IMR-90 (cell line): ENCODE results near the gene TPGS2.
A peak's percentile ranks its signal among the peaks of the same experiment; 100 is the strongest.

Experiments used
- BHLHE40 ChIP-seq: fragments of 150-350 bp; IDR thresholded peaks from 2 replicates; pipeline ENCODE4 v1.6.1; 2016; ENCODE audit warnings: mild to moderate bottlenecking, low read depth, low read length
- CHD1 ChIP-seq: IDR thresholded peaks from 2 replicates; pipeline ENCODE4 v1.6.1; 2012; ENCODE audit warnings: low read depth, low read length, improper control_type of control experiment
- FOS ChIP-seq: fragments of 150-350 bp; IDR thresholded peaks from 2 replicates; pipeline ENCODE4 v1.6.1; 2016; ENCODE audit warnings: low read depth, low read length
- POLR2A ChIP-seq: IDR thresholded peaks from 2 replicates; pipeline ENCODE4 v1.6.1; 2012; ENCODE audit warnings: mild to moderate bottlenecking, low read depth, low read length
- RAD21 ChIP-seq: IDR thresholded peaks from 2 replicates; pipeline ENCODE4 v1.6.1; 2012; ENCODE audit warnings: low read length, improper control_type of control experiment
- RCOR1 ChIP-seq: IDR thresholded peaks from 2 replicates; pipeline ENCODE4 v1.6.1; 2012; ENCODE audit warnings: mild to moderate bottlenecking, low read length, improper control_type of control experiment; ENCODE audit not compliant: insufficient replicate concordance
- RFX5 ChIP-seq: IDR thresholded peaks from 2 replicates; pipeline ENCODE4 v1.8.0; 2012; ENCODE audit warnings: low read depth, mild to moderate bottlenecking, low read length, moderate library complexity
- SMC3 ChIP-seq: fragments of 150-350 bp; IDR thresholded peaks from 2 replicates; pipeline ENCODE4 v1.6.1; 2016; ENCODE audit warnings: low read depth, mild to moderate bottlenecking, antibody characterized with exemption, low read length, moderate library complexity
- TF ChIP-seq, protein P1 (sequence below): conservative IDR thresholded peaks from 2 replicates; pipeline ENCODE4 v1.5.1; 2012; ENCODE audit warnings: mild to moderate bottlenecking, low read depth, low read length, improper control_type of control experiment
- TF ChIP-seq, protein P2 (sequence below): fragments of 150-350 bp; IDR thresholded peaks from 2 replicates; pipeline ENCODE4 v1.6.1; 2016; ENCODE audit warnings: low read depth, mild to moderate bottlenecking, low read length, moderate library complexity, borderline replicate concordance

DNA sequence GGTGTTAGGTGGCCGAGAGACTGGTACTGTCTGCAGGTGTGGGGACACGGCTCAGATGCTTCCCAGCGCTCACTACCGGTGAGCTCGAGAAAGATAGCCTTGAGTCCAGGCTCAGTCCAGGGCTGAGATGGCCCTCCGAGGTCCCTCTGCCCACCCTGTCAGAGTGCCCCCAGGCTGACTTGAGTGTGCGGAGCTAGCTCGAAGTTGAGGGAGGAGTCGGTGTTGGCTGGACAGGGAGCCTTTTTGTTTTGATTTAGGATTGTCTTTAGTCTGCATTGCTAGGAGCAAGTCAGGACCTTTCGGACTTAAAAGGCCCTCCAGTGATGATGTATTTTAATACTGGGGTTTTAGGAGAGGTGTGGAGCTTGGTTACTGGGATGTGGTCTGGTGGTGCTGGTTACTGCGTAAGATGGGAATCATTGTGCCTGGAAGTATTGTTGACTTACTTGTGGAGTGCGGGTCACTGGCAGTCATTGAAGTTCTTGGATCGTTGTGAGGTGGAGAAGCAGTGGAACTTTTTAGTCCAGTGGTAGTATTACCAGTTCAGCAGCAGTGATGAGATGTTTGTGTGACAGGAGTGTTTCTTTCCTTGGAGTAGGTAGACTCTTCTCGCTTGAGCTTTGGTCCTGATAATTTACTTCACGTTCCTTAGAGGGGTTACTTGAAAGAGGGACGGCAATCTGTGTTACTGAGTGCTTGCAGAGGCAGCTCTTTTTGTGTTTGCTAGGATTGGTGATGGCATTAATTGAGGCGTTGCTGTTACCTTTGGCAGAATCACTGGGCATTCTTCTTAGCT is 758 bp upstream of the TPGS2 start:
- TF ChIP-seq, protein P1, sequence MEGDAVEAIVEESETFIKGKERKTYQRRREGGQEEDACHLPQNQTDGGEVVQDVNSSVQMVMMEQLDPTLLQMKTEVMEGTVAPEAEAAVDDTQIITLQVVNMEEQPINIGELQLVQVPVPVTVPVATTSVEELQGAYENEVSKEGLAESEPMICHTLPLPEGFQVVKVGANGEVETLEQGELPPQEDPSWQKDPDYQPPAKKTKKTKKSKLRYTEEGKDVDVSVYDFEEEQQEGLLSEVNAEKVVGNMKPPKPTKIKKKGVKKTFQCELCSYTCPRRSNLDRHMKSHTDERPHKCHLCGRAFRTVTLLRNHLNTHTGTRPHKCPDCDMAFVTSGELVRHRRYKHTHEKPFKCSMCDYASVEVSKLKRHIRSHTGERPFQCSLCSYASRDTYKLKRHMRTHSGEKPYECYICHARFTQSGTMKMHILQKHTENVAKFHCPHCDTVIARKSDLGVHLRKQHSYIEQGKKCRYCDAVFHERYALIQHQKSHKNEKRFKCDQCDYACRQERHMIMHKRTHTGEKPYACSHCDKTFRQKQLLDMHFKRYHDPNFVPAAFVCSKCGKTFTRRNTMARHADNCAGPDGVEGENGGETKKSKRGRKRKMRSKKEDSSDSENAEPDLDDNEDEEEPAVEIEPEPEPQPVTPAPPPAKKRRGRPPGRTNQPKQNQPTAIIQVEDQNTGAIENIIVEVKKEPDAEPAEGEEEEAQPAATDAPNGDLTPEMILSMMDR = no peak
- TF ChIP-seq RAD21 = no peak
- no peak for TF ChIP-seq BHLHE40
- TF ChIP-seq, protein P2, sequence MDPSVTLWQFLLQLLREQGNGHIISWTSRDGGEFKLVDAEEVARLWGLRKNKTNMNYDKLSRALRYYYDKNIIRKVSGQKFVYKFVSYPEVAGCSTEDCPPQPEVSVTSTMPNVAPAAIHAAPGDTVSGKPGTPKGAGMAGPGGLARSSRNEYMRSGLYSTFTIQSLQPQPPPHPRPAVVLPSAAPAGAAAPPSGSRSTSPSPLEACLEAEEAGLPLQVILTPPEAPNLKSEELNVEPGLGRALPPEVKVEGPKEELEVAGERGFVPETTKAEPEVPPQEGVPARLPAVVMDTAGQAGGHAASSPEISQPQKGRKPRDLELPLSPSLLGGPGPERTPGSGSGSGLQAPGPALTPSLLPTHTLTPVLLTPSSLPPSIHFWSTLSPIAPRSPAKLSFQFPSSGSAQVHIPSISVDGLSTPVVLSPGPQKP = no peak
- TF ChIP-seq POLR2A = no peak
- no peak for TF ChIP-seq SMC3
- TF ChIP-seq RFX5 = no peak
- peak; percentile 1 for TF ChIP-seq RCOR1
- no peak for TF ChIP-seq FOS
- no peak for TF ChIP-seq CHD1
